Activated T-cell treated with anti-CD3 and anti-CD28 coated beads for 4 hours (primary cell): Measurements from ENCODE around the gene TH.
"Not testable (repeated sequence)": the region's sequence is repeated elsewhere in the genome, so short reads cannot be mapped to it uniquely, and the experiment has no call there.

ENCODE experiments used
- DNase-seq: peaks from one replicate; pipeline ENCODE4 v3.0.0-alpha.2; 2020

TH gene

GRCh38 chr11:2127482-2128129 is 44.0 kb downstream of the TH start:
- DNase-seq = no peak

GRCh38 chr11:2126520-2127085 is 45.0 kb downstream of the TH start:
- DNase-seq = no peak

GRCh38 chr11:2124736-2125484 is 46.7 kb downstream of the TH start:
- DNase-seq = not testable (repeated sequence)

GRCh38 chr11:2123628-2123960 is 48.0 kb downstream of the TH start:
- no peak for DNase-seq

GRCh38 chr11:2122907-2123627 is 48.5 kb downstream of the TH start:
- no peak for DNase-seq

GRCh38 chr11:2122222-2122906 is 49.3 kb downstream of the TH start:
- no peak for DNase-seq

- DNase-seq = no peak
These were observed 50.1 kb downstream of the TH start for GRCh38 chr11:2121227-2122130.

- no peak for DNase-seq
These were observed 51.1 kb downstream of the TH start for GRCh38 chr11:2120359-2121100.

GRCh38 chr11:2118677-2119076 is 52.9 kb downstream of the TH start:
- DNase-seq = no peak

- no peak for DNase-seq
These were observed 54.9 kb downstream of the TH start for GRCh38 chr11:2116680-2117079.

- no peak for DNase-seq
These were observed 56.3 kb downstream of the TH start for GRCh38 chr11:2115308-2115707.

GRCh38 chr11:2114430-2115241 is 57.0 kb downstream of the TH start:
- DNase-seq = no peak
